WTC11 (cell line): Measurements from ENCODE around the gene ABCC3. TPM values are rescaled to one million over a fixed set of nuclear protein-coding genes. Genes with fewer than 3 reads are reported as not detected.

Experiments
- ATAC-seq: fragments of 200-7000 bp; cut with Tn5 transposase; 2 replicates; pipeline ENCODE4 v1.10.0; 2021; ENCODE audit warnings: mild to moderate bottlenecking, moderate library complexity
- CTCF ChIA-PET: fragments of 300-600 bp; sonication (Branson Sonifier 250); formaldehyde crosslinking; loops from one replicate; lab custom pipeline; 2021; ENCODE audit warnings: antibody characterized with exemption; lab: Charles Lee
- POLR2A ChIA-PET: fragments of 350-600 bp; sonication (Branson Sonifier 250); formaldehyde crosslinking; loops from one replicate; lab custom pipeline; 2021; ENCODE audit warnings: antibody characterized with exemption; lab: Charles Lee
- DNase-seq: peaks from one replicate; pipeline ENCODE4 v3.0.0; 2021; ENCODE audit warnings: low spot score
- H3K27ac Mint-ChIP-seq: 2 replicates; pipeline ENCODE4 v1.8.0; 2021; ENCODE audit warnings: mixed read lengths
- H3K27me3 Mint-ChIP-seq: 2 replicates; pipeline ENCODE4 v1.8.0; 2021; ENCODE audit warnings: low read depth, mild to moderate bottlenecking, moderate library complexity, mixed read lengths
- H3K36me3 Mint-ChIP-seq: 2 replicates; pipeline ENCODE4 v1.8.0; 2021; ENCODE audit warnings: mixed read lengths
- H3K4me1 Mint-ChIP-seq: 2 replicates; pipeline ENCODE4 v1.8.0; 2022; ENCODE audit warnings: mixed read lengths
- H3K4me3 Mint-ChIP-seq: 2 replicates; pipeline ENCODE4 v1.8.0; 2021; ENCODE audit warnings: mild to moderate bottlenecking, moderate library complexity, mixed read lengths
- H3K9me3 Mint-ChIP-seq: 2 replicates; pipeline ENCODE4 v1.8.0; 2021; ENCODE audit warnings: mixed read lengths
- E2F1 ChIP-seq: sonication (generic); formaldehyde crosslinking; IDR thresholded peaks from 2 replicates; pipeline ENCODE4 v1.8.0; 2022; ENCODE audit warnings: mild to moderate bottlenecking, missing genetic modification reagents
- FOXK1 ChIP-seq: sonication (generic); formaldehyde crosslinking; IDR thresholded peaks from 2 replicates; pipeline ENCODE4 v1.8.0; 2022; ENCODE audit warnings: mild to moderate bottlenecking, moderate library complexity, missing genetic modification reagents
- FOXP1 ChIP-seq: sonication (generic); formaldehyde crosslinking; IDR thresholded peaks from 2 replicates; pipeline ENCODE4 v1.8.0; 2022; ENCODE audit warnings: missing genetic modification reagents, mild to moderate bottlenecking, moderate library complexity, borderline replicate concordance
- GRHL2 ChIP-seq: fragments of 250-450 bp; sonication (Bioruptor Pico); IDR thresholded peaks from 2 replicates; pipeline ENCODE4 v1.8.0; 2022; ENCODE audit warnings: mild to moderate bottlenecking, moderate library complexity; ENCODE audit not compliant: insufficient replicate concordance, severe bottlenecking
- HMGXB4 ChIP-seq: sonication (generic); formaldehyde crosslinking; IDR thresholded peaks from 2 replicates; pipeline ENCODE4 v1.8.1; 2023; ENCODE audit warnings: mild to moderate bottlenecking, moderate library complexity, missing genetic modification reagents
- JAZF1 ChIP-seq: fragments of 250-450 bp; sonication (Bioruptor Pico); IDR thresholded peaks from 2 replicates; pipeline ENCODE4 v1.9.0; 2021; ENCODE audit warnings: moderate library complexity, mild to moderate bottlenecking, inconsistent platforms
- MAX ChIP-seq: sonication (generic); formaldehyde crosslinking; IDR thresholded peaks from 2 replicates; pipeline ENCODE4 v1.8.0; 2022; ENCODE audit warnings: mild to moderate bottlenecking, missing genetic modification reagents
- NR2C2 ChIP-seq: sonication (generic); formaldehyde crosslinking; IDR thresholded peaks from 2 replicates; pipeline ENCODE4 v1.8.0; 2022; ENCODE audit warnings: mild to moderate bottlenecking, missing genetic modification reagents
- RELA ChIP-seq: sonication (generic); formaldehyde crosslinking; IDR thresholded peaks from 2 replicates; pipeline ENCODE4 v1.8.1; 2022; ENCODE audit warnings: missing genetic modification reagents, mild to moderate bottlenecking, borderline replicate concordance
- SMAD3 ChIP-seq: sonication (generic); formaldehyde crosslinking; IDR thresholded peaks from 2 replicates; pipeline ENCODE4 v1.8.0; 2022; ENCODE audit warnings: missing genetic modification reagents, mild to moderate bottlenecking, borderline replicate concordance
- SMAD4 ChIP-seq: sonication (generic); formaldehyde crosslinking; IDR thresholded peaks from 2 replicates; pipeline ENCODE4 v1.8.0; 2022; ENCODE audit warnings: mild to moderate bottlenecking, missing genetic modification reagents
- TP53 ChIP-seq: sonication (generic); formaldehyde crosslinking; IDR thresholded peaks from 2 replicates; pipeline ENCODE4 v1.8.1; 2023; ENCODE audit warnings: mild to moderate bottlenecking, missing genetic modification reagents
- ZNF138 ChIP-seq: sonication (generic); formaldehyde crosslinking; conservative IDR thresholded peaks from 2 replicates; pipeline ENCODE4 v1.8.1; 2022; ENCODE audit warnings: mild to moderate bottlenecking, moderate library complexity, missing genetic modification reagents
- ZNF219 ChIP-seq: sonication (generic); formaldehyde crosslinking; IDR thresholded peaks from 2 replicates; pipeline ENCODE4 v1.8.0; 2023; ENCODE audit warnings: missing genetic modification reagents, mild to moderate bottlenecking, borderline replicate concordance
- ZNF317 ChIP-seq: sonication (generic); formaldehyde crosslinking; IDR thresholded peaks from 2 replicates; pipeline ENCODE4 v1.8.1; 2023; ENCODE audit warnings: low read depth, mild to moderate bottlenecking, moderate library complexity, missing genetic modification reagents, borderline replicate concordance
- ZNF425 ChIP-seq: fragments of 250-450 bp; sonication (Bioruptor Pico); conservative IDR thresholded peaks from 2 replicates; pipeline ENCODE4 v1.9.0; 2021; ENCODE audit warnings: mild to moderate bottlenecking
- ZNF671 ChIP-seq: fragments of 250-450 bp; sonication (Bioruptor Pico); IDR thresholded peaks from 2 replicates; pipeline ENCODE4 v1.8.0; 2021; ENCODE audit warnings: mild to moderate bottlenecking
- ZSCAN18 ChIP-seq: fragments of 250-450 bp; sonication (Bioruptor Pico); IDR thresholded peaks from 2 replicates; pipeline ENCODE4 v2.1.2; 2022; ENCODE audit warnings: mild to moderate bottlenecking, moderate library complexity
- total RNA-seq: library from RNA; stranded (reverse); gene quantifications from 3 replicates; pipeline ENCODE4 v1.2.3, GENCODE V29; 2021

Gene ABCC3
- total RNA-seq, 1 experiment from 2014 or later: 0.92 TPM

- TF ChIP-seq ZNF138 (CRISPR knock-in tag): no peak
- TF ChIP-seq GRHL2 (CRISPR knock-in tag): no peak
- no peak for TF ChIP-seq HMGXB4 (CRISPR knock-in tag)
- TF ChIP-seq NR2C2 (CRISPR knock-in tag): no peak
These were observed 41.6 kb downstream of the ABCC3 start (continued) for GRCh38 chr17:50676065-50676975.

GRCh38 chr17:50677851-50678375, 43.2 kb downstream of the ABCC3 start:
- Mint-ChIP-seq H3K4me3 (no peak overlapping the region), H3K27ac (no peak overlapping the region), H3K4me1 (peaks cover 9% of the 10 kb centered on the region)
- CTCF ChIA-PET: no interaction called here
- TF ChIP-seq ZSCAN18 (CRISPR knock-in tag) (no peak), ZNF425 (no peak), JAZF1 (CRISPR knock-in tag) (no peak), SMAD3 (no peak), E2F1 (CRISPR knock-in tag) (no peak), ZNF138 (CRISPR knock-in tag) (no peak), ZNF317 (CRISPR knock-in tag) (no peak), TP53 (CRISPR knock-in tag) (no peak), FOXP1 (CRISPR knock-in tag) (no peak), FOXK1 (no peak), ZNF219 (CRISPR knock-in tag) (no peak), ZNF671 (no peak), MAX (CRISPR knock-in tag) (no peak), RELA (CRISPR knock-in tag) (no peak), SMAD4 (CRISPR knock-in tag) (no peak)
- TF ChIP-seq, all 79 proteins: peak for 0
- Mint-ChIP-seq H3K27me3 (no peaks in the 10 kb centered on the region; the same call in 1 of the 2 replicates), H3K9me3 (no peaks in the 10 kb centered on the region), H3K36me3 (no peaks in the 10 kb centered on the region)
- ATAC-seq (no peak), DNase-seq (no peak)
- POLR2A ChIA-PET: no interaction called here
